ENCODE data around the gene TC2N. TPM values are rescaled to one million over a fixed set of nuclear protein-coding genes. Genes with fewer than 3 reads are reported as not detected.

Gene TC2N
- total and polyA plus RNA-seq, 9 of the 15 experiments (the other 6 are each of a cell fraction or from before 2014, with no cell fraction given), result 2.0 to 12.5 (median 7.3) TPM

GRCh38 chr14:91744068-91744480 lies 123.3 kb downstream of the TC2N start (continued):
- TF ChIP-seq TFE3 (CRISPR knock-in tag; IDR thresholded peaks at IDR 0.05) (no peak), RBBP5 (IDR thresholded peaks at IDR 0.05; ENCODE audit: borderline replicate concordance, insufficient read depth, low read length, poor library complexity, severe bottlenecking) (no peak), NFE2 (IDR thresholded peaks at IDR 0.05; ENCODE audit: low read depth) (peak; percentile 74), CBX1 (IDR thresholded peaks at IDR 0.05; ENCODE audit: low read depth) (no peak), RAD21 (CRISPR knock-in tag; conservative IDR thresholded peaks at IDR 0.05 in 1 of 2, IDR thresholded peaks at IDR 0.05 in 1 of 2) (peak in 1 of 2 experiments; percentile 25; a peak in 2 of 4 replicates), SMARCE1 (IDR thresholded peaks at IDR 0.05) (no peak), ZSCAN29 (IDR thresholded peaks at IDR 0.05) (no peak), ZNF239 (CRISPR knock-in tag; IDR thresholded peaks at IDR 0.05) (no peak), MCM2 (IDR thresholded peaks at IDR 0.05; ENCODE audit: low read depth) (no peak), POLR2B (IDR thresholded peaks at IDR 0.05; ENCODE audit: low read depth, partially characterized antibody) (no peak), MEIS2 (IDR thresholded peaks at IDR 0.05; ENCODE audit: partially characterized antibody) (peak; percentile 28), ZNF408 (CRISPR knock-in tag; IDR thresholded peaks at IDR 0.05; ENCODE audit: low read depth) (no peak), FOXJ3 (CRISPR knock-in tag; IDR thresholded peaks at IDR 0.05) (no peak), PTRF (tag; IDR thresholded peaks at IDR 0.05) (no peak), SREBF1 (IDR thresholded peaks at IDR 0.05; ENCODE audit: borderline replicate concordance, low read depth, low read length) (no peak), MTA2 (IDR thresholded peaks at IDR 0.05; ENCODE audit: low read depth) (no peak), TCF7 (IDR thresholded peaks at IDR 0.05; ENCODE audit: borderline replicate concordance) (no peak), ATF1 (CRISPR knock-in tag; IDR thresholded peaks at IDR 0.05) (no peak), ATF1 (tag; IDR thresholded peaks at IDR 0.05) (peak; percentile 51; the same call in 1 of the 2 replicates), FOXA3 (CRISPR knock-in tag; conservative IDR thresholded peaks at IDR 0.05 in 1 of 2, IDR thresholded peaks at IDR 0.05 in 1 of 2) (peak in 1 of 2 experiments; percentile 44; a peak in 1 of 4 replicates), TFAP4 (CRISPR knock-in tag; IDR thresholded peaks at IDR 0.05; ENCODE audit: borderline replicate concordance) (no peak), NFRKB (IDR thresholded peaks at IDR 0.05; ENCODE audit: low read depth) (no peak), ZFPM2 (CRISPR knock-in tag; IDR thresholded peaks at IDR 0.05) (no peak), CBX3 (IDR thresholded peaks at IDR 0.05; ENCODE audit: borderline replicate concordance in 1 of 2, low read length in 2 of 2) (no peak)
- TF ChIP-seq, protein P1, sequence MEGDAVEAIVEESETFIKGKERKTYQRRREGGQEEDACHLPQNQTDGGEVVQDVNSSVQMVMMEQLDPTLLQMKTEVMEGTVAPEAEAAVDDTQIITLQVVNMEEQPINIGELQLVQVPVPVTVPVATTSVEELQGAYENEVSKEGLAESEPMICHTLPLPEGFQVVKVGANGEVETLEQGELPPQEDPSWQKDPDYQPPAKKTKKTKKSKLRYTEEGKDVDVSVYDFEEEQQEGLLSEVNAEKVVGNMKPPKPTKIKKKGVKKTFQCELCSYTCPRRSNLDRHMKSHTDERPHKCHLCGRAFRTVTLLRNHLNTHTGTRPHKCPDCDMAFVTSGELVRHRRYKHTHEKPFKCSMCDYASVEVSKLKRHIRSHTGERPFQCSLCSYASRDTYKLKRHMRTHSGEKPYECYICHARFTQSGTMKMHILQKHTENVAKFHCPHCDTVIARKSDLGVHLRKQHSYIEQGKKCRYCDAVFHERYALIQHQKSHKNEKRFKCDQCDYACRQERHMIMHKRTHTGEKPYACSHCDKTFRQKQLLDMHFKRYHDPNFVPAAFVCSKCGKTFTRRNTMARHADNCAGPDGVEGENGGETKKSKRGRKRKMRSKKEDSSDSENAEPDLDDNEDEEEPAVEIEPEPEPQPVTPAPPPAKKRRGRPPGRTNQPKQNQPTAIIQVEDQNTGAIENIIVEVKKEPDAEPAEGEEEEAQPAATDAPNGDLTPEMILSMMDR (IDR thresholded peaks at IDR 0.05 in 2 of 3, conservative IDR thresholded peaks at IDR 0.05 in 1 of 3; ENCODE audit: insufficient read depth in 2 of 3, low read depth in 1 of 3, low read length in 3 of 3), result no peak
- TF ChIP-seq, protein P2, sequence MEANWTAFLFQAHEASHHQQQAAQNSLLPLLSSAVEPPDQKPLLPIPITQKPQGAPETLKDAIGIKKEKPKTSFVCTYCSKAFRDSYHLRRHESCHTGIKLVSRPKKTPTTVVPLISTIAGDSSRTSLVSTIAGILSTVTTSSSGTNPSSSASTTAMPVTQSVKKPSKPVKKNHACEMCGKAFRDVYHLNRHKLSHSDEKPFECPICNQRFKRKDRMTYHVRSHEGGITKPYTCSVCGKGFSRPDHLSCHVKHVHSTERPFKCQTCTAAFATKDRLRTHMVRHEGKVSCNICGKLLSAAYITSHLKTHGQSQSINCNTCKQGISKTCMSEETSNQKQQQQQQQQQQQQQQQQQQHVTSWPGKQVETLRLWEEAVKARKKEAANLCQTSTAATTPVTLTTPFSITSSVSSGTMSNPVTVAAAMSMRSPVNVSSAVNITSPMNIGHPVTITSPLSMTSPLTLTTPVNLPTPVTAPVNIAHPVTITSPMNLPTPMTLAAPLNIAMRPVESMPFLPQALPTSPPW (CRISPR knock-in tag; IDR thresholded peaks at IDR 0.05), result no peak
